HT1080 (cell line): ENCODE data around the gene VPS36. TPM values are rescaled to one million over a fixed set of nuclear protein-coding genes. Genes with fewer than 3 reads are reported as not detected.
"Not testable (repeated sequence)": the region's sequence is repeated elsewhere in the genome, so short reads cannot be mapped to it uniquely, and the experiment has no call there.

Experiments
- DNase-seq: peaks from one replicate; pipeline ENCODE4 v3.0.0-alpha.2; 2015; ENCODE audit warnings: low read depth
- total RNA-seq: library from RNA; depleted of rRNA; stranded (reverse); fragments of >200 nt; shearing (Covaris generic); gene quantifications from 2 replicates; pipeline ENCODE4 v1.2.3, GENCODE V29; 2014

Gene VPS36
- total RNA-seq, 1 experiment from 2014 or later = 24.5 TPM

DNA sequence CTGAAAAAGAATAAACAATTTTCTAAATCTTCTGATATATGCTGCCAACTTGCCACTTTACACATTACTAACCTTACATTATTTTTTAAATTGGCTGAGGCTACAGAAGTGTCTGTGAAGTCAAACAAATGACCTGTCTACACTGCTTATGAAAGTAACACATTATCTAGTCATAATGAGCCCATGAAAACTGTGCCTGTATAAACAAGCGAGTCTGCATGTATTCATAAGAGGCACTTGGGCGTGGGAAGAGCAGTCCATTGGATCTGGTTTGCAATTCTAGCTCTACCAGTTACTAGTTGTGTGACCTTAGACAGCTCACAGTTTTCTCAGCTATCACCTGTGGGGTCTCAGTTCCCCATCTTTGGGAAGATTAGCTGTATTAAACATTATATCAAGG lies 3.1 kb downstream of the VPS36 start:
- no peak for DNase-seq

DNA sequence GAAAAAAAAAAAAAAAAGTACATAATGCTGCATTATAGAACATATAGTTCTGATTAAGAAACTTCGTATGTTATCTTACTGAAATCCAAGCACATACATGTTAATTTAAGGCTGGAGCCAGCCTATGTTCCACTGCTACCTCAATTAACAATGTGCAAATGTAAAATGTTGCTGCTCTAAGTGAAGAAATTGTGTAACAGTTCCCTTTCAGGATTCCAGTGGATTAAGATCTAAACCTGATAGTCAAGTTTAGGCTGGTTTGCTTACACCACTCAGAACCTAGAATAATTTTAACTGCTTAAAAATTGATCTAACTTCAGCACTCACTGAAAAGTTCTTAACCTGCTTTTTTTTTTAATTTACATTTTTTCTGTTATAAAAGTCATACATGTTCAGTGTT lies 4.2 kb downstream of the VPS36 start:
- no peak for DNase-seq

DNA sequence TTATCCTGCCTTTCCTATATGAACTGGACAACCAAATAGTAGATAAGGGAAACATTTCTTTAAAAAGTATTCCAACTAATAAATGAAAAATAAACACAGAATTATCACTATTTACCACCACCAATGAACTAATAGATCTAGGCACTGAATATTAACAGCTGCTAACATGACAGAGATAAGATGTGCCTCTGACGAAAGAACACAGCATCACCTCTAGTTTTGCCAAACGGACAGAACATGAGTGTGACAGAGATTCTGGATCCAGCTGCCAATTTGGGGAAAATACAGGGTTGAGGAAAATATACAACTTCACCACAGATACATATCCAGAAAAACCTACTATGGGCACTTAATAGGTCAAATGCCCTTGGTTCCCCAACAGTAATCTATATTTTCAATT lies 18.0 kb downstream of the VPS36 start:
- no peak for DNase-seq

DNA sequence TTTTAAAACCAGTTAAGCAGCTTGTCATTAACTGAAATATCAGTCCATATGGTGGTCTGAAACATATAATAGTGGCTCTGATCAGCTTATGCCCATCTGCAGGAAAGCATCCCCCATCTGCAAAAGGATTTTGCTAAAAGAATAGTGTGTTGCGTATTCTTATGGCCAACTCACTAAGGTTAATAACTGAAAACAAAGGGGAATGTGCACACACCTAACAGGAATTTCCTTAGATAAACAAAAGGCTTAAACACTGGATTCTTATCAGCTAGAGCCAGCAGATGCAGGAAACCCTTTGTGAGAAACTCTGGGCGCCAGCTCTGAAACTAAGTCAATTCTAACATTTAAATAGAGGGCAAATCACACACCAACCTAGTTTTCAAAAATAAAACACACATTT lies 22.1 kb downstream of the VPS36 start:
- DNase-seq = peak; percentile 78

DNA sequence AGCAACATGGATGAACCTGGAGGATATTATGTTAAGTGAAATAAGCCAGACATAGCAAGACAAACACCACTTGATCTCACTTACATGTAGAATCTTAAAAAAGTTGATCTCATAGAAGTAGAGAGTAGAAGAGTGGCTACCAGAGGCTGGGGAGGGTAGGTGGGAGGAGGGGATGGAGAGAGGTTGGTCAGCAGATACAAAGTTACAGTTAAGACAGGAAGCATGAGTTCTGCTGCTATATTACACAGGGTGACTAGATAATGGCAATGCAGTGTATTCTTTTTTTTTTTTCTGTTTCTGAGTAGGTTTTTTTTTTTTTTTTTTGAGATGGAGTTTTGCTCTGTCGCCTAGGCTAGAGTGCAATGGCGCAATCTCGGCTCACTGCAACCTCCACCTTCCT lies 29.2 kb downstream of the VPS36 start:
- peak; percentile 9 for DNase-seq

DNA sequence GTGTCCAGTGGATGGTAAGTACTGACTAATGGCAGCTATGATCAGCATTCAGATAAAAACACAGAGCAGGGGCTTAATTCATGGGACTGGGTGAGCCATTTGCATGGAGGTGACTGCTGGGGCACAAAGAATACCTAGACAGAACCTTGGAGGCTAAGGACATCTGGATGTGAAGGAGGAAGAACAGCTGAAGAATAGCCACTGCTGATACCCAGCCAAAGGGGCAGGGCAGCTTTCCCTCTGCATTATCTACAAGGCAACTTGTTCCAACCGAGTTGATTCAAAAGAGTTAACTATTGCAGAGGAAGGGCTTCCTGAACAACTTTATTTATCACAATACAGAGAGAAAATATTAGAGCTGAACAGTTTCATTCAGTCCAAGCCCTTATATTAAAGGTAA lies 31.4 kb downstream of the VPS36 start:
- no peak for DNase-seq

DNA sequence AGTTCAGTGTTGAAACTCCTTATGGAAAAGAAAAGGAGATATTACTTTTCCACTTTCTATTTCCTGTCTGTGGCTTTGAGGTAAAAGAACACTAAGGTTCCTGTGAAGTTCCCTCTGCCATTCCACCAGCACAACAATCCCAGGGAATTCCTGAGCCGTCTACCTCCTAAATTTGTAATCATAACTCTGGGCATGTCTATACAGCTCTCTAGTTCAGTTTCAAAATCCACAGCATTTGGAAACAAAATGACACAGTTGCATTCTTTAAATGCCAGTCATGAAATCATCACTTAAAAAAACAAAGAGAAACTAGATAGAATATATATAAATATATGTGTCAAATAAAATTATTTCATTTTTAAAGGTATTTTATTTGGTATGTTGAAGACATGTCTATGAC lies 35.5 kb downstream of the VPS36 start:
- peak; percentile 54 for DNase-seq

DNA sequence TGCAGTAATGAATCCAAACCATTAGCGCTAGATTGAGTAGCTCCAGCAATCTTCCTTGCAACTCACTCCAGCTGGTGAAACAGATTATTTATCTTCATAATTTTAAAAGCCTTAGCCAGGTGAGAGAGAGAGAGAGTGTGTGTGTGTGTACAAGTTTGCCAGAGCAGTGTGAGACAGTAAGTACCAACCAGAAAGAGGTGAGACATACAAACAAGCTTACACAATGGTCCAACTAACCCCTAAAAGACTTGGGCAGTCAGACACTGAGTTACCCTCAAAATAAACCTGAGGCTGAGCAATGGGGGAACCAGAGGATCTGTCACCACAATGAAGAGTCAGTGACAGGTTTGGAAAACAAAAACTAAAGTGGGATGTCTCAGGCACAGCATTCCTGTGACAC lies 36.4 kb downstream of the VPS36 start:
- no peak for DNase-seq

DNA sequence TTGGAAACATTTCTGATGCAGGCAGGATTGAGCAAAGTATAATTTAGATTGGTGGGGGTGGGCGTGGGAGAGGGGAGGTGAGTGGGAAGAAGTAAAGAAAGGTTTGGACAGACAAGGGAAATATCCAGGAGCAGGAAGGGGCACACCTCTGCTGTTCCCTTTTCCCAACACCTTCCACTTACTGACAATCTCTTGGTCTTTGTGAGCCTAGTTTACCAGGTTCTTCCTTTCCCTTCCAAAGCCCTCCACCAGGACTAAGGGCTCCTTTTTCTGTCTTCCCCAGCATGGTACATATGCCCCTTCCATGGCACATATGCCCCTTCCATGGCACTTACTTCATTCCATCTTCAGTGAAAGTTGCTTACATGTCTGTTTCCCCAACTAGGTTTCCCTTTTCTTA lies 38.3 kb downstream of the VPS36 start:
- no peak for DNase-seq

DNA sequence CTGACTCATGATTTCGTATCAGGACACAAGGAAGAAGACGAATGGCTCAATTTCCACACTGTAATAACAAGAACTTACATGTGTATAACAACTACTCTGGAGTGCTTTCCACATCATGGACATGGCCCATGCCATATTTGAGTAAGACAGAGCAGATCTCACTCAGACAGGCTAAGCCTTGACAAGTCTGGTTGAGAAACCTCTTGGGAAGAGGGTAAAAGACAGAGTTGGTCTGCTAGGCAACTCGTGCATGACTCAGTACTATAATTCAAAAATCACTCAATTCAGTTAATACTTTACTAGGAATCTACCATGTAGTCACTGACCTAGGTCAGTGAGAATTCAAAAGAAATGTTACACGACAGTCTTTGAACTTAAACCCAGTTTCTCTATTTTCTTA lies 38.8 kb downstream of the VPS36 start:
- DNase-seq = peak; percentile 50

DNA sequence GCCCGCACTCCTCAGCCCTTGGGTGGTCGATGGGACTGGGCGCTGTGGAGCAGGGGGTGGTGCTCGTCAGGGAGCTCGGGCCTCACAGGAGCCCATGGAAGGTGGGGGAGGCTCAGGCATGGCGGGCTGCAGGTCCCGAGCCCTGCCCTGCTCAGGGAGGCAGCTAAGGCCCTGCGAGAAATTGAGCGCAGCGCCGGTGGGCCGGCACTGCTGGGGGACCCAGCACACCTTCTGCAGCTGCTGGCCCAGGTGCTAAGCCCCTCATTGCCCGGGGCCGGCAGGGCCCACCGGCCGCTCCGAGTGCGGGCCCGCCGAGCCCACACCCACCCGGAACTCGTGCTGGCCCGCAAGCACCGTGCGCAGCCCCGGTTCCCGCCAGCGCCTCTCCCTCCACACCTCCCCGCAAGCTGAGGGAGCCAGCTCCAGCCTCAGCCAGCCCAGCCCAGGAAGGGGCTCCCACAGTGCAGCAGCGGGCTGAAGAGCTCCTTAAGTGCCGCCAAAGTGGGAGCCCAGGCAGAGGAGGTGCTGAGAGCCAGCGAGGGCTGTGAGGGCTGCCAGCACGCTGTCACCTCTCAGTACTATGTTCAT lies 42.3 kb downstream of the VPS36 start:
- not testable (repeated sequence) for DNase-seq

DNA sequence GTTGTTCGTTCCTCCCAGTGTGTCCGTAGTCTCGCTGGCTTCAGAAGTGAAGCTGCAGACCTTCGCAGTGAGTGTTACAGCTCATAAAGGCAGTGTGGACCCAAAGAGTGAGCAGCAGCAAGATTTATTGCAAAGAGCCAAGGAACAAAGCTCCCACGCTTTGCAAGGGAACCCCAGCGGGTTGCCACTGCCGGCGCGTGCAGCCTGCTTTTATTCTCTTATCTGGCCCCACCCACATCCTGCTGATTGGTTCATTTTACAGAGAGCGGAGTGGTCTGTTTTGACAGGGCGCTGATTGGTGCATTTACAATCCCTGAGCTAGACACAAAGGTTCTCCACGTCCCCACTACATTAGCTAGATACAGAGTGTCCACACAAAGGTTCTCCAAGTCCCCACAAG lies 43.0 kb downstream of the VPS36 start:
- not testable (repeated sequence) for DNase-seq

DNA sequence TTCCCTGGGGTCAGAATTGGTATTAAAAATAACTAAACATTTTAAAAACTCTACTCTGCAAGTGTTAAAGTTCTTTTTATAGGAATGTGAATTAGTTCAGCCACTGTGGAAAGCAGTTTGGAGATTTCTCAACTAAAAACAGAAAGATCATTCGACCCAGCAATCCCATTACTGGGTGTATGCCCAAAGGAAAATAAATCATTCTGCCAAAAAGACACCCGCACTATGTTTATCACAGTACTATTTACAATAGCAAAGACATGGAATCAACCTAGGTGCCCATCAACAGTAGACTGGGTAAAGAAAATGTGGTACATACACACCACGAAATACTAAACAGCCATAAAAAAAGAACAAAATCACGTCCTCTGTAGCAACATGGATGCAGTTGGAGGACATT lies 43.8 kb downstream of the VPS36 start:
- DNase-seq = no peak

DNA sequence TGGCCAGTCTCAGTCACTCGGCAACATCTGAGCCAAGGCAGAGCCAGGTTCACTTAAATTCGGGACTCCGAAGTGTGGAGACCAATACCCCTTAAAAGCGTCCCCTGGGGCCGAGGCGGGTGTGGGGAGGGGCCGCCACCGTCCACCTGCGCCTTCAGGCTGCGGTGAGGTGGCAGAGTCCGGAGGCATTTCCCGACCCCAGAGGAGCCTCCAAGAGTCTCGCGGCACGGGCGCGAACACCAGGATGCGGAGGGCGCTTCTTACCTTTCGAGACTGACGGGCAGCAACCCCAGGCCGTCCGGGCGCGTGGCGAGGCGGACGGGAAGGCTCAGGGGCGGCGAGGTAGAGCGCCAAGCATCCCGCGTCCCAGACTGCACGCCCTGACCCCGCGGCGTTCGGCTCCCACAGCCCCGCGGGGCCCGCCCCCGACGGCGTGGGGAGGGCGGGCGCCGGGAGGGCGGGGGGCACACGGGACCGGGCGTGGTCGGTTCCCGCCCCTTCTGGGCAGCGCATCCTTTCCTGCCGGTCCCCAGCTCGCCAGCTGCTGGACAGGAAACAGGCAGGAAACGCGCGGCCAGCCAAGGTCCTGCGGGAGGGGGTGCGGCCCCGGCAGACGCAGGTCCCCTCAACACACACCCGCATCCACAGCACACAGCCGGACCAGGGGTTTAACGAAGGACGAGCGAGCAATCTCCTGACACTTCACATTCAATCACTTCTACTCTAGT lies 44.5 kb downstream of the VPS36 start, which contains the start of gene THSD1:
Gene THSD1 (minus strand): TSS at position 406 of the 728 bp plus-strand sequence. CDS start 3,572 bp downstream, outside the sequence.
- DNase-seq = peak; percentile 67

DNA sequence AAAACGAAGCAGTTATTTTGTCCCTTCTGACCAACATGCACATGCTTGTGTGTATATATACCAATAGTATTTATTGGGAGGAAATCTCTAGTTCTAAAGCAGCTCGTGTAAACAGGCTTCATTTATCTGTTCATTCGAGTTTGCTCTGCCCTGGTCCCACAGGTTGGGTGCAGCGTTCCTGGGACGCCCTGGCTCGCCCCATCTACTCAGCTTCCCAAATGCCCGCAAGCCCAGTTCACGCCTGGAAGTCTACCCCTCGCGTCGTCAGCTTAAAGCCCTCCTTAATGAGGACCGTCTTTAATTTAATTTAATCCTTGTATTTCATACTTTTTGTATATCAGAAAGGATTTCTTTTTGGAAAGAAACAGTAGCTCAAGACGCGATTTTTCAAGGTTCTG lies 45.1 kb downstream of the VPS36 start:
- no peak for DNase-seq

DNA sequence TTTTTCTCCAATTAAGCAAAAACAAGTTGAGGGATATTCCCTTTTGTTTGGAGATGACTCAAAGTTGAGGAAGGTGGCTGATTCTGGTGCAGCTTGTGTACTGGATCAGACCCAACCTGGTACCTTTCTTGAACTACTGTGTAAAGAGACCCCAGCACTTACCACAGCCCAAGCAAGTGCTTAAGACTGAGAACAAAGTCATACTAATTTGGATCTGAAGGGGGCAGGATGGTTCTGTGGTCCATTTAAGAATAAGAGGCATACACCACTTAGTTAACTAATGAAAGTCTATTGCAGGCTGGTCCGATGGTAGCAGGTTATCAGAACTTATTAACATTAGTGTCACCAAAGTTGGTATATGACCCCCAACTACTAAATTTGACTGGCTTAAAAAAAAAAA lies 50.7 kb downstream of the VPS36 start:
- no peak for DNase-seq

DNA sequence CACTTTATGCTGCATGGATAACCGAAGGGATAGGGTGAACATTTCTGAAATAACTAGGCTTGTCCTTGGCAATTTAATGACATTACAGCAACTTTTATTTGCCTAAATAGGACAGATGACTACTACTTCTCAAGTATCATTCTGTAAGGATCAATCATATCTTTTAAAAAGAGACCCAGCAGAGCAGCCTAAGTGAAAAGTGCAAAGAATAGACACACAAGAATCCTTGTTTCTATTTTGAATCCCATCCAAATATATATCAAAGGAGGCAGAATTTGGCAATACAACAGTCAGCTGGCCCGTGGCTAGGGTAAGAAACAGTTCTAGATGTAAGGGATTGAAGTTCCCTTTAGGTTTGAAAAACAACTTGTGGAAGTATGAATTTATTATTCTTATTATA lies 51.4 kb downstream of the VPS36 start:
- DNase-seq = no peak

DNA sequence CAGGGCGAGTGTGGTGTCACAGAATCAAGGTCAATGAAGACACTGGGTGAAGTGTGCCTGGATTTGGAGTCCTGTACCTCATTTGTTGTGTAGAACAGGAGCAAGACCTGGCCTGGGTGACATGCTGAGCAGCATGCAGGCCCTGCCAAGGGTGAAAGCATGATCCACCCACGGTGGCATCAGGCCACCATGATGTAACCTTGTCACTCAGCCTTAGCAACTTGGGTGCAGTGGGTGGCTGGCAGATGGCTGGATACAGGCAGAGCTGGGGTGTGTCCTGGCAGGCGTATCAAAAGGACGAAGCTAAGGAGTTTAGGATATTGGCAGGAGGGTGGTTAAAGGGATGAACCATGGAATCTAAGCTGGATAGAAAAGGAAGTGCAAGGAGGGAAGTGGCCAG lies 54.7 kb downstream of the VPS36 start:
- no peak for DNase-seq

DNA sequence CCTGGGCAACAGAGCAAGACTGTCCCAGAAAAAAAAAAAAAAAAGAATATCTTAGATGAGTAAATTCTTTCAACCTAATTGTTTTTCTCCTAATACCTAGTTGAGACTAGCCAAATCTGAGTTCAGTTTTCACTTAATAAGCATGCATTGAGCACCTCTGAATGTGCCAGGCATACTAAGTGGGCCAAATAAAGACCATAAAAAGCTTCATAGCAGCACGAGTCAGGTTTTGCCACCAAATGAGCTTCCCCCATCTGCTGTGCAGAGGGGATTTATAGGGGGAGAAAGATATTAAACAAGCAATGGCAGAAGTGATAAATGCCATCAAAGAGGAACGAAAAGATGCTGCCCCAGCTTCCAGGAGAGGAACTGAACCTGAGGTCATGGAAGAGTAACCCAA lies 55.8 kb downstream of the VPS36 start:
- no peak for DNase-seq

DNA sequence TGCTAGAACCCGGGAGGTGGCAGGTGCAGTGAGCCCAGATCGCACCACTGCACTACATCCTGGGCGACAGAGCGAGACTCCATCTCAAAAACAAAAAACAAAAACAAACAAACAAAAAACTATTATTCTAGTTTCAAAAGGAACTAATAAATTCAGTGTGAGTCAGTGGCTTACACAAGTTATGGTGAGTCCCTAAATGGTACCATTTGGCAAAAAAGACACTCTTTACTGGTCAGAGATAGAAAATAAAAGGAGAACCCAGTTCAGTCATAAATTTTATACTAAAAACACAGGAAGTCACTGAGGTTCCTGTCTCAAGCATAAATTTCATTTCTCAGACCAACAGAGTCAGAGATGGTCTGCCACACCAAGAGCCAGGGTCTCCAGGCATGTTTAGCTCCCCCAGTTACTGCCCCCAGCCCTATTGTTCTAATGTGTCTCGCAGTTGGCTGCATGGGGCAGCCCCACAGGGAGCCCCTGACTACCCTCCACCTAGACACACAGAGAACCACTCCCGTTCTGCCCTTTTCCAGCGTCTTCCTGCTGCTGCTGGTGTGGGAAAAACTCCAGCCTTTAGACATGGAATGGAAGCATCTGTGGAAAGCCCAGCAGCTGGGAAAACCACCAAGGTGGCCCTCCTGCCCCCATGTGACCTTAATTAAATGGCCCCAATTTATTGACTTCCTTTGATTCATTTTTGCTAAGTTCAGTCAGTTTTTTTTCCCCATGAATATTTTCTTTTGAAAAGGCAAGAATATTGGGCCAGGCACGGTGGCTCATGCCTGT lies 56.7 kb downstream of the VPS36 start:
- DNase-seq = no peak

DNA sequence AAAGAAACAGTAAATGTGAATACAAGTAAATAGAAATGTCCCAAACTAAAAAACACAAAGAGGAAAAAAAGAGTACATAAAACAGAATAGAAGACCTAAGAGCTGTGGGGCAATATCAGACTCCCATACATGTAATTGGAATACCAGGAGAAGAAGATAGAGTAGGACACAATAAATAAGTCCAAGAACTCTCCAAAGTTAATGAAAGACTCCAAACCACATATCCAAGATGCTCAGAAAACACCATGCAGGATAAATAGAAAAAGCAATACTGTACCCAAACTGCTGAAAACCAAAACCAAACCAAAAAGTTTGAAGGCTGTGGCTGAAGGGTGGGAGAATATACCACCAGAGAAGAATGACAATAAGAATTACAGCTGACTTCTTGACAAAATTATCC lies 62.7 kb downstream of the VPS36 start:
- no peak for DNase-seq

DNA sequence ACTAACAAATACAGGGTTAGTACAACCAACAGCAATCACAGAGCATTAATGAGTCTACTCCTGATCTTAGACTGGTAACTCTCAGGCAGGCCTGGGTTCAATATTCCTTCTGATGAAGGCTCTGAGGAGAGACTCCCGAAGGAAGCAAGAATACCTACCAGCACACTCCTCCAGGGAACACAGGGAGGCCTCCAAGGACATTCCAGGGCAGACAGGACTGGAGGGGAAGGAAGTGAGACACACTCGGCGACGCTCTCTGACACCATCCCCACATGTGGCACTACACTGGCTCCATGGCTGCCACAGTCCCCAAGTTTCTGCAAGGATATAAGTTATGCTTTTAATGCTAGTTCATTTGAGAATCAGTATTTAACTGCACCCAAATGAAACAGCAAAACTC lies 64.6 kb downstream of the VPS36 start:
- no peak for DNase-seq

DNA sequence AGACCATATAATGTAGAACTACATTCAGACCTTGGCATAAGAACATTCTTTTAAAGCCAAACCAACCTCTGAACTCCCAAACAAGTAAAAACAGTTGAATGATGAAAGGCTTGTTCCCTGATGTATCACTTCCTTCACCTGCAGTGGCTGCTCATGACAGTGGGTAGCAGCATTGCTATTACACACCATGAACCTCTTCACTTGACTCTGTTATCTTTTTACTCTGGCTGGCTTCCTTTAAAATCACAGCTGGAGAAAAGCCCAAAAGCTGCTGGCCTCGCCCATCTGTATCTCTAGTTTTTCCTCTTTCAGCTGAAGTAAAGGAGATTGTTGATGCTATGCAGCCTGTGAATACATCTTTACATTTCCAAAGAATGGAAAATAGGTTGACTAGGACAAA lies 67.1 kb downstream of the VPS36 start:
- peak; percentile 22 for DNase-seq
